Endothelial cell of umbilical vein (primary cell): ENCODE results near the gene FEN1.

Experiments used
- EZH2 ChIP-seq: IDR thresholded peaks from 2 replicates; pipeline ENCODE4 v1.6.1; 2012; ENCODE audit warnings: borderline replicate concordance, low read depth, mild to moderate bottlenecking, moderate library complexity, low read length, inconsistent platforms; ENCODE audit not compliant: severe bottlenecking
- FOS ChIP-seq: IDR thresholded peaks from 2 replicates; pipeline ENCODE4 v1.6.1; 2011; ENCODE audit warnings: mild to moderate bottlenecking, low read length, moderate library complexity, borderline replicate concordance; ENCODE audit not compliant: insufficient read depth
- GATA2 ChIP-seq: IDR thresholded peaks from 2 replicates; pipeline ENCODE4 v1.7.0; 2011; ENCODE audit warnings: low read depth, mild to moderate bottlenecking, moderate library complexity, mixed read lengths, low read length; ENCODE audit not compliant: insufficient read length, insufficient read depth
- JUN ChIP-seq: IDR thresholded peaks from 2 replicates; pipeline ENCODE4 v1.6.1; 2011; ENCODE audit warnings: borderline replicate concordance, low read depth; ENCODE audit not compliant: insufficient read length, insufficient read depth
- MYC ChIP-seq: IDR thresholded peaks from one replicate; pipeline ENCODE4 v1.6.1; 2011; ENCODE audit warnings: mild to moderate bottlenecking, low read depth, low read length
- POLR2A ChIP-seq: IDR thresholded peaks from 2 replicates; pipeline ENCODE4 v1.6.1; 2012; ENCODE audit warnings: low read depth, mild to moderate bottlenecking, control low read depth, low read length
- POLR2AphosphoS5 ChIP-seq: IDR thresholded peaks from 2 replicates; pipeline ENCODE4 v1.6.1; 2012; ENCODE audit warnings: low read depth, mild to moderate bottlenecking, control low read depth, low read length, moderate library complexity; ENCODE audit not compliant: insufficient read depth
- TF ChIP-seq, protein P1 (sequence below), 2 donors: IDR thresholded peaks; 1 replicate in 1 of 2; 2 replicates in 1 of 2; pipeline ENCODE4 v1.5.1; 2011; ENCODE audit warnings: low read length in 2 of 2, mild to moderate bottlenecking in 2 of 2, moderate library complexity in 2 of 2, control low read depth in 1 of 2, inconsistent platforms in 1 of 2, low read depth in 1 of 2; ENCODE audit not compliant: insufficient read depth in 1 of 2; ENCODE audit errors: extremely low read depth in 1 of 2
- TF ChIP-seq, protein P2 (sequence below): IDR thresholded peaks from 2 replicates; pipeline ENCODE4 v1.6.1; 2011; ENCODE audit not compliant: insufficient read depth, insufficient read length

DNA sequence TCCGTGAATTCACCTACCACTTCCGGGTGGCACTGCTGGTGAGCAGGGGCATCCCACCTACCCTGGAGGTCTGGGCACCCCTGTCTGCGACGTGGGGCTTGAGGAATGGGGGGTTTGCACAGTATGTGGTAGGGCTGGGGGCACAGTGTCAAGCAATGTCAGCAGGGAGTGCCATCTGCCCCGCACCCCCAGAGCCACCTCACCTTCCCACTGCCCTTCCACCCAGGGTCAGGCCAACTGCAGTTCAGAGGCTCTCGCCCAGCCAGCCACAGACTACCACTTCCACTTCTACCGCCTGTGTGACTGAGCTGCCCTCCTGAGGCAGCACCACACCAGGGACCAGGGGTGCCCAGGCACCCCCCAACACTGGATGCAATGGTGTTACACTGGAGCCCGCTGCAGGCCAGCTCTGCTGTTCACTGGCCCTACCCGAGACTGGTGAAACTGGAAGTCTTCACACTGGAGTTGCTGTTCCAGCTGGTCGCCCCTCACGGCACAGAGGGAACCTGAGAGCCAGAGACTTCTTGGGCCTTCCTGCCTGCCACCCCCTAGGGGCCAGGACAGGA lies 6.8 kb upstream of the FEN1 start:
- TF ChIP-seq, protein P1, sequence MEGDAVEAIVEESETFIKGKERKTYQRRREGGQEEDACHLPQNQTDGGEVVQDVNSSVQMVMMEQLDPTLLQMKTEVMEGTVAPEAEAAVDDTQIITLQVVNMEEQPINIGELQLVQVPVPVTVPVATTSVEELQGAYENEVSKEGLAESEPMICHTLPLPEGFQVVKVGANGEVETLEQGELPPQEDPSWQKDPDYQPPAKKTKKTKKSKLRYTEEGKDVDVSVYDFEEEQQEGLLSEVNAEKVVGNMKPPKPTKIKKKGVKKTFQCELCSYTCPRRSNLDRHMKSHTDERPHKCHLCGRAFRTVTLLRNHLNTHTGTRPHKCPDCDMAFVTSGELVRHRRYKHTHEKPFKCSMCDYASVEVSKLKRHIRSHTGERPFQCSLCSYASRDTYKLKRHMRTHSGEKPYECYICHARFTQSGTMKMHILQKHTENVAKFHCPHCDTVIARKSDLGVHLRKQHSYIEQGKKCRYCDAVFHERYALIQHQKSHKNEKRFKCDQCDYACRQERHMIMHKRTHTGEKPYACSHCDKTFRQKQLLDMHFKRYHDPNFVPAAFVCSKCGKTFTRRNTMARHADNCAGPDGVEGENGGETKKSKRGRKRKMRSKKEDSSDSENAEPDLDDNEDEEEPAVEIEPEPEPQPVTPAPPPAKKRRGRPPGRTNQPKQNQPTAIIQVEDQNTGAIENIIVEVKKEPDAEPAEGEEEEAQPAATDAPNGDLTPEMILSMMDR (IDR thresholded peaks at IDR 0.05; ENCODE audit: extremely low read depth in 1 of 2, insufficient read depth in 1 of 2, low read depth in 1 of 2, low read length in 2 of 2) = no peak
- no peak for TF ChIP-seq POLR2A
- no peak for TF ChIP-seq MYC
- TF ChIP-seq, protein P2, sequence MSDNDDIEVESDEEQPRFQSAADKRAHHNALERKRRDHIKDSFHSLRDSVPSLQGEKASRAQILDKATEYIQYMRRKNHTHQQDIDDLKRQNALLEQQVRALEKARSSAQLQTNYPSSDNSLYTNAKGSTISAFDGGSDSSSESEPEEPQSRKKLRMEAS = no peak
- TF ChIP-seq EZH2 = no peak
- no peak for TF ChIP-seq JUN
- no peak for TF ChIP-seq POLR2AphosphoS5
- TF ChIP-seq GATA2 = no peak
- no peak for TF ChIP-seq FOS
